ENCODE data around the gene NAALADL2.

DNA sequence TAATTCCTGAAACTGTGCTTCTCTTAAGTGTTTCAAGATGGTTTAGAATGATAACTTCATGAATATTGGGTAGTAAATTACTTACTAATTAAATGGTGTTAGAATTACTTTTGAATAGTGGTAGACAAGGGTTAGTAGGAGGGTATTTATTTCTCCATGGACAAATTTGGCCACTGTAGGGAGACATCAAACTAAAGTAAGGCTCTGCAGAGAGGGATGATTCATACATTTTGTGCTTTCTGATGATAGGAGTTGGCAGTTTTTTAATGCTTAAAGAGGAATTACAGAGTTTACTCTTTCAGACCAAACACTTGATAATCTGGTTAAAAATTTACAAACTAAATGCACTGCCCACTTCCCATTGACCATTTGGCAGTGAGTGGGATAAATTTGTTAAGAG lies 127.6 kb downstream of the NAALADL2 start:
- TF ChIP-seq, protein P1, sequence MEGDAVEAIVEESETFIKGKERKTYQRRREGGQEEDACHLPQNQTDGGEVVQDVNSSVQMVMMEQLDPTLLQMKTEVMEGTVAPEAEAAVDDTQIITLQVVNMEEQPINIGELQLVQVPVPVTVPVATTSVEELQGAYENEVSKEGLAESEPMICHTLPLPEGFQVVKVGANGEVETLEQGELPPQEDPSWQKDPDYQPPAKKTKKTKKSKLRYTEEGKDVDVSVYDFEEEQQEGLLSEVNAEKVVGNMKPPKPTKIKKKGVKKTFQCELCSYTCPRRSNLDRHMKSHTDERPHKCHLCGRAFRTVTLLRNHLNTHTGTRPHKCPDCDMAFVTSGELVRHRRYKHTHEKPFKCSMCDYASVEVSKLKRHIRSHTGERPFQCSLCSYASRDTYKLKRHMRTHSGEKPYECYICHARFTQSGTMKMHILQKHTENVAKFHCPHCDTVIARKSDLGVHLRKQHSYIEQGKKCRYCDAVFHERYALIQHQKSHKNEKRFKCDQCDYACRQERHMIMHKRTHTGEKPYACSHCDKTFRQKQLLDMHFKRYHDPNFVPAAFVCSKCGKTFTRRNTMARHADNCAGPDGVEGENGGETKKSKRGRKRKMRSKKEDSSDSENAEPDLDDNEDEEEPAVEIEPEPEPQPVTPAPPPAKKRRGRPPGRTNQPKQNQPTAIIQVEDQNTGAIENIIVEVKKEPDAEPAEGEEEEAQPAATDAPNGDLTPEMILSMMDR (conservative IDR thresholded peaks at IDR 0.05 in 1 of 2, IDR thresholded peaks at IDR 0.05 in 1 of 2; ENCODE audit: low read depth in 1 of 2, low read length in 2 of 2), result no peak
- TF ChIP-seq EZH2 (IDR thresholded peaks at IDR 0.05; ENCODE audit: low read length, missing control alignments), result no peak
